Measurements from ENCODE around the gene HS6ST3. TPM values are rescaled to one million over a fixed set of nuclear protein-coding genes. Genes with fewer than 3 reads are reported as not detected.
A peak's percentile ranks its signal among the peaks of the same experiment; 100 is the strongest.
"Not testable (repeated sequence)": the region's sequence is repeated elsewhere in the genome, so short reads cannot be mapped to it uniquely, and the experiment has no call there.

The HS6ST3 gene
- total and polyA plus RNA-seq, 9 donors = 0.08 to 0.80 (median 0.15) TPM

GRCh38 chr13:96503481-96503880 lies 413.6 kb downstream of the HS6ST3 start:
- Histone ChIP-seq H3K27ac (ENCODE audit: low read length) (no peak overlapping the region), H3K4me3 (ENCODE audit: low read length) (no peak overlapping the region), H3K36me3 (ENCODE audit: control insufficient read depth, insufficient read depth, low read length) (no peaks in the 10 kb centered on the region), H3K9me3 (replicated peaks; ENCODE audit: control insufficient read depth, low read depth, low read length) (no peaks in the 10 kb centered on the region), H3K27me3 (ENCODE audit: control insufficient read depth, insufficient read depth, low read length) (peaks cover 2% of the 10 kb centered on the region), H3K4me1 (ENCODE audit: control insufficient read depth, insufficient read depth, low read length) (no peaks in the 10 kb centered on the region)
- no peak for DNase-seq
- no CpG with 5 or more reads among the region's 1 CpG for WGBS (ENCODE audit: insufficient coverage)

GRCh38 chr13:96511587-96511986 lies 421.7 kb downstream of the HS6ST3 start:
- no peaks in the 10 kb centered on the region for H3K27me3 ChIP-seq (ENCODE audit: control insufficient read depth, insufficient read depth, low read length)
- no peaks in the 10 kb centered on the region for H3K9me3 ChIP-seq (replicated peaks; ENCODE audit: control insufficient read depth, low read depth, low read length)
- WGBS (ENCODE audit: insufficient coverage) = no CpG with 5 or more reads among the region's 2 CpGs
- no peaks in the 10 kb centered on the region for H3K36me3 ChIP-seq (ENCODE audit: control insufficient read depth, insufficient read depth, low read length)
- no peak overlapping the region for H3K4me3 ChIP-seq (ENCODE audit: low read length)
- no peak overlapping the region for H3K27ac ChIP-seq (ENCODE audit: low read length)
- DNase-seq = no peak
- H3K4me1 ChIP-seq (ENCODE audit: control insufficient read depth, insufficient read depth, low read length) = no peaks in the 10 kb centered on the region

DNA sequence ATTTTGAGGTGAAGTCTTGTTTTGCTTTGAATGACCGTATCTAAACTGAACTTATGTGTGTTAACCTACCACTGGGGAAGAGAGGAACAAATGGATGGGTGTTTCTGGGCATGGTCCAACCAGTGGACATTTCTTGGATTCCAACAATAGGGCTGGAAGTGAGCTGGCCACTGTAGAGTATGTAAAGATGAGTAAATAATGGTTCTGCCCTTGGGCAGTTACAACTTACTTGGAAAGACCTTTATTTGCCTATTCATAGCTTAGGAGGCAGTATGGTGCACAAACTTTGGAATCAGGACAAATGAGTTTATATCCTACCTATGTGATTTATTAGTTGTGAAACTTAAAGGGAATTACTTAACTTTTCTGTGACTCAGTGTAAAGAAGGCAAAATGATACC lies 429.5 kb downstream of the HS6ST3 start:
- no peak for DNase-seq
- H3K4me3 ChIP-seq (ENCODE audit: low read length) = no peak overlapping the region
- no peaks in the 10 kb centered on the region for H3K27me3 ChIP-seq (ENCODE audit: control insufficient read depth, insufficient read depth, low read length)
- no peaks in the 10 kb centered on the region for H3K36me3 ChIP-seq (ENCODE audit: control insufficient read depth, insufficient read depth, low read length)
- H3K4me1 ChIP-seq (ENCODE audit: control insufficient read depth, insufficient read depth, low read length) = no peaks in the 10 kb centered on the region
- H3K27ac ChIP-seq (ENCODE audit: low read length) = no peak overlapping the region
- WGBS (ENCODE audit: insufficient coverage) = no CpG with 5 or more reads among the region's 1 CpG
- H3K9me3 ChIP-seq (replicated peaks; ENCODE audit: control insufficient read depth, low read depth, low read length) = no peaks in the 10 kb centered on the region

GRCh38 chr13:96524398-96525020 lies 434.6 kb downstream of the HS6ST3 start:
- H3K36me3 ChIP-seq (ENCODE audit: control insufficient read depth, insufficient read depth, low read length); H3K9me3 ChIP-seq (replicated peaks; ENCODE audit: control insufficient read depth, low read depth, low read length); H3K27ac ChIP-seq (ENCODE audit: low read length); H3K4me3 ChIP-seq (ENCODE audit: low read length); H3K27me3 ChIP-seq (ENCODE audit: control insufficient read depth, insufficient read depth, low read length); H3K4me1 ChIP-seq (ENCODE audit: control insufficient read depth, insufficient read depth, low read length); DNase-seq: not testable (repeated sequence)
- 73% methylated on average over 4 of the region's 11 CpGs for WGBS (ENCODE audit: insufficient coverage)

- WGBS (ENCODE audit: insufficient coverage) = no CpG with 5 or more reads among the region's 2 CpGs
- Histone ChIP-seq H3K4me1 (ENCODE audit: control insufficient read depth, insufficient read depth, low read length) (no peaks in the 10 kb centered on the region), H3K36me3 (ENCODE audit: control insufficient read depth, insufficient read depth, low read length) (no peaks in the 10 kb centered on the region), H3K4me3 (ENCODE audit: low read length) (no peak overlapping the region), H3K27ac (ENCODE audit: low read length) (no peak overlapping the region), H3K27me3 (ENCODE audit: control insufficient read depth, insufficient read depth, low read length) (no peaks in the 10 kb centered on the region), H3K9me3 (replicated peaks; ENCODE audit: control insufficient read depth, low read depth, low read length) (no peaks in the 10 kb centered on the region)
- no peak for DNase-seq
Measured at GRCh38 chr13:96525715-96526114, 435.8 kb downstream of the HS6ST3 start.

- H3K36me3 ChIP-seq (ENCODE audit: control insufficient read depth, insufficient read depth, low read length) = no peaks in the 10 kb centered on the region
- no peaks in the 10 kb centered on the region for H3K4me1 ChIP-seq (ENCODE audit: control insufficient read depth, insufficient read depth, low read length)
- no peak overlapping the region for H3K27ac ChIP-seq (ENCODE audit: low read length)
- H3K9me3 ChIP-seq (replicated peaks; ENCODE audit: control insufficient read depth, low read depth, low read length) = no peaks in the 10 kb centered on the region
- no peak overlapping the region for H3K4me3 ChIP-seq (ENCODE audit: low read length)
- WGBS (ENCODE audit: insufficient coverage) = 27% methylated on average over 2 of the region's 3 CpGs
- no peak for DNase-seq
- H3K27me3 ChIP-seq (ENCODE audit: control insufficient read depth, insufficient read depth, low read length) = no peaks in the 10 kb centered on the region
Measured at GRCh38 chr13:96527497-96527896, 437.6 kb downstream of the HS6ST3 start.

- no CpG with 5 or more reads among the region's 2 CpGs for WGBS (ENCODE audit: insufficient coverage)
- Histone ChIP-seq H3K9me3 (replicated peaks; ENCODE audit: control insufficient read depth, low read depth, low read length) (no peaks in the 10 kb centered on the region), H3K4me3 (ENCODE audit: low read length) (no peak overlapping the region), H3K27me3 (ENCODE audit: control insufficient read depth, insufficient read depth, low read length) (no peaks in the 10 kb centered on the region), H3K27ac (ENCODE audit: low read length) (no peak overlapping the region), H3K36me3 (ENCODE audit: control insufficient read depth, insufficient read depth, low read length) (no peaks in the 10 kb centered on the region), H3K4me1 (ENCODE audit: control insufficient read depth, insufficient read depth, low read length) (no peaks in the 10 kb centered on the region)
- no peak for DNase-seq
Measured at GRCh38 chr13:96532804-96533203, 442.9 kb downstream of the HS6ST3 start.

DNA sequence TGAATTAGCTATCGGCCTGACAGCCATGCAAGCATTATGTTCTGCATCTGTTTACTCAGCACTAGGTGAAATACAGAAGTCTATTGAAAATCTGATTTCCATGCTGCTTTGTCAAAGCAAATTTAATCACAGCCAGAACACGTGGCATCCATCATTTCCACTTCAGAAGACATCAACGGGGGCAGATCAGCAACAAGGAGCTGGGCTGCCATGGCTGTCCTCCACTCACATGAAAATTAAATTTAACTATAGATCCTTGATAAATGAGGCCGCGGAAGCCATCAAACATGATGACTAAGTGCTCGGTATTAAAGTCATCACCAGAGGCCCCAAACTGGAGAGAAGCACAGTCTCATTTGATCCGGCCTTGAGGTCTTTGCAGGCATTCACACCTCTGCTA lies 443.5 kb downstream of the HS6ST3 start:
- no peaks in the 10 kb centered on the region for H3K9me3 ChIP-seq (replicated peaks; ENCODE audit: control insufficient read depth, low read depth, low read length)
- WGBS (ENCODE audit: insufficient coverage) = 82% methylated on average over 5 of the region's 7 CpGs
- DNase-seq = no peak
- no peak overlapping the region for H3K4me3 ChIP-seq (ENCODE audit: low read length)
- H3K4me1 ChIP-seq (ENCODE audit: control insufficient read depth, insufficient read depth, low read length) = no peaks in the 10 kb centered on the region
- no peak overlapping the region for H3K27ac ChIP-seq (ENCODE audit: low read length)
- H3K27me3 ChIP-seq (ENCODE audit: control insufficient read depth, insufficient read depth, low read length) = no peaks in the 10 kb centered on the region
- no peaks in the 10 kb centered on the region for H3K36me3 ChIP-seq (ENCODE audit: control insufficient read depth, insufficient read depth, low read length)

- H3K4me1 ChIP-seq (ENCODE audit: control insufficient read depth, insufficient read depth, low read length) = no peaks in the 10 kb centered on the region
- H3K27ac ChIP-seq (ENCODE audit: low read length) = no peak overlapping the region
- no peaks in the 10 kb centered on the region for H3K36me3 ChIP-seq (ENCODE audit: control insufficient read depth, insufficient read depth, low read length)
- no peaks in the 10 kb centered on the region for H3K9me3 ChIP-seq (replicated peaks; ENCODE audit: control insufficient read depth, low read depth, low read length)
- no peak for DNase-seq
- no peaks in the 10 kb centered on the region for H3K27me3 ChIP-seq (ENCODE audit: control insufficient read depth, insufficient read depth, low read length)
- 100% methylated on average over 1 of the region's 2 CpGs for WGBS (ENCODE audit: insufficient coverage)
- H3K4me3 ChIP-seq (ENCODE audit: low read length) = no peak overlapping the region
Measured at GRCh38 chr13:96539791-96540190, 449.9 kb downstream of the HS6ST3 start.

DNA sequence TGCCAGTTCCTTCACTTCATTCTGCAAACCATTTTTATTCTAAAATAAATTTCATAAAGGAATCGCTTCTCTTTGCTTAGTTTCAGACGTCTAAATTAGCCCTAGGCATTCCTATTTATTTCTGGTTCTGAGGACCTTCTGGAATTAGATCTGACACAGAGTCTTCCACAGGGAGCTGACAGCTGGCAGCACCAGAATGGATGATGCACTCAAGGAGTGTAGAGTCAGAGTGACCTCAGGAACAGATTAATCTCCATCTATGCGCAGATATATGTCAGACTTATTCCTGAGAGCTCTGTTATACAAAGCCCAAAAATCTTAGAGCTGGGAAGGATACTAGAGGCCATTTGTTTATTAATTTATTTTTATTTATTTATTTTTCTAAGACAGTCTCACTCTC lies 450.8 kb downstream of the HS6ST3 start:
- no peak overlapping the region for H3K27ac ChIP-seq (ENCODE audit: low read length)
- H3K36me3 ChIP-seq (ENCODE audit: control insufficient read depth, insufficient read depth, low read length) = no peaks in the 10 kb centered on the region
- H3K4me1 ChIP-seq (ENCODE audit: control insufficient read depth, insufficient read depth, low read length) = no peaks in the 10 kb centered on the region
- DNase-seq = peak; percentile 25
- WGBS (ENCODE audit: insufficient coverage) = no CpG with 5 or more reads among the region's 3 CpGs
- H3K9me3 ChIP-seq (replicated peaks; ENCODE audit: control insufficient read depth, low read depth, low read length) = no peaks in the 10 kb centered on the region
- no peaks in the 10 kb centered on the region for H3K27me3 ChIP-seq (ENCODE audit: control insufficient read depth, insufficient read depth, low read length)
- H3K4me3 ChIP-seq (ENCODE audit: low read length) = no peak overlapping the region

DNA sequence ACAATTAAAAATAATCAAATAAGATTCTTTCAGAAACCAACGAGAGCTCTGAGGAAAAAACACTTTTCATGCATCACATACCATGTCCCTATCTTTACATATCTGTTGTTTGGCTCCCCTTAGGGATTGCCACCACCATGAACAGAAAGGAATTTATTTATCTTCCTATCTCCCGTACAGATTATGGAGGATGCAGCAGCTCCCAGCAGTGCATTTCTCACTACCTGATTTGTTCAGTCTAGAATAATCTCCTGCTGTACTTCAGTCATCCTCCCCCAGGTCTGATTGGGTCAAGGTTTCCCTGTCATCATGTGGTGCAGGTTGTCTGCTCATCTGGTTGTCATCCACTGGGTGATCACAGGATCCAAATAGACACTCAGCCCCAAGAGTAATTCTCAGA lies 453.1 kb downstream of the HS6ST3 start:
- H3K27me3 ChIP-seq (ENCODE audit: control insufficient read depth, insufficient read depth, low read length) = no peaks in the 10 kb centered on the region
- no peaks in the 10 kb centered on the region for H3K9me3 ChIP-seq (replicated peaks; ENCODE audit: control insufficient read depth, low read depth, low read length)
- H3K27ac ChIP-seq (ENCODE audit: low read length) = no peak overlapping the region
- no peaks in the 10 kb centered on the region for H3K36me3 ChIP-seq (ENCODE audit: control insufficient read depth, insufficient read depth, low read length)
- WGBS (ENCODE audit: insufficient coverage) = 83% methylated on average over 1 of the region's 2 CpGs
- H3K4me1 ChIP-seq (ENCODE audit: control insufficient read depth, insufficient read depth, low read length) = no peaks in the 10 kb centered on the region
- no peak overlapping the region for H3K4me3 ChIP-seq (ENCODE audit: low read length)
- no peak for DNase-seq
